NCI-H2107 (cell line): ENCODE data around the gene OR52E1.

Source experiments
- DNase-seq: peaks from one replicate; lab custom pipeline; 2025; lab: John Stamatoyannopoulos, UW

The OR52E1 gene

DNA sequence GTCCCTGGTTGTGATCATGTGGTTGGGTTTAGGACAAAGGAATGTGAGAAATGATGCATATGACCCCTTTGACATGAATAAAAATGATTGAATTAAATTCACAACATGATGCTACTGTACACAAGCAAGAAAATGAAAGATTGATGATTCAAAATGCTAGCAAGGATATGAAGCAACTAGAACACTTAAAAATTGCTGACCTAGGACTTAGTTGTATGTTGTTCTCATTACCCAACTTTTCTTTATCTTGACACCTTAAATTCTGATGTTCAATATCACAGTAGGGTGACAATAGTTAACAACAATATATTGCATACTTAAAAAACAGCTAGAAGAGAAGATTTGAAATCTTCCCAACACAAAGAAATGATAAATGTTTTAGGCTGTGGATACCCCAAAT, 48.2 kb downstream of the OR52E1 start:
- DNase-seq = no peak

DNA sequence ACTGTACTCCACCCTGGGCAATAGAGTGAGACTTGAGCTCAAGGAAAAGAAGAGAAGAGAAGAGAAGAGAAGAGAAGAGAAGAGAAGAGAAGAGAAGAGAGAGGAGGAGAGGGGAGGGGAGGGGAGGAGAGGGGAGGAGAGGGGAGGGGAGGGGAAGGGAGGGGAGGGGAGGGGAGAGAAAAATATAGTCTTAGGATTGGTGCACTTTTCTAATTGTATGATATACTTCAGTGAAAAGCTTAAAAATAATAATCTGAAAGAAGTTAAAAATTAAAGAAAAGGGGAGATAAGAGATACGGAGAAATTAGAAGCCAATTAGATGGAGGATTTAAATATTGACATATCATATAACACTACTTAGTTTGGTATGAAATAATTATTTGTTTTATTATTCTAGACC, 49.5 kb downstream of the OR52E1 start:
- DNase-seq = no peak
